Uterus (tissue), 4 donors: ENCODE results near the gene HEBP1. TPM values are rescaled to one million over a fixed set of nuclear protein-coding genes. Genes with fewer than 3 reads are reported as not detected.

ENCODE experiments used
- DNase-seq, 2 donors: peaks; one replicate each; pipeline ENCODE4 v3.0.0-alpha.2; 2019 to 2020
- H3K27ac ChIP-seq, 2 donors: fragments of 200-600 bp; sonication (generic); 1 replicate in 1 of 2; 2 replicates in 1 of 2; pipeline ENCODE4 v1.5.1; 2016 to 2018
- H3K27me3 ChIP-seq, 2 donors: fragments of 200-600 bp; sonication (generic); one replicate each; pipeline ENCODE4 v1.5.1; 2018 to 2019; ENCODE audit warnings: control low read depth in 1 of 2
- H3K36me3 ChIP-seq, 2 donors: fragments of 200-600 bp; sonication (generic); one replicate each; pipeline ENCODE4 v1.5.1; 2019; ENCODE audit warnings: control low read depth in 1 of 2
- H3K4me1 ChIP-seq, 2 donors: fragments of 200-600 bp; sonication (generic); one replicate each; pipeline ENCODE4 v1.5.1; 2018 to 2019; ENCODE audit warnings: control low read depth in 1 of 2
- H3K4me3 ChIP-seq, 2 donors: fragments of 200-600 bp; sonication (generic); 1 replicate in 1 of 2; 2 replicates in 1 of 2; pipeline ENCODE4 v1.5.1; 2018 to 2019; ENCODE audit warnings: mild to moderate bottlenecking in 1 of 2
- H3K9me3 ChIP-seq, 2 donors: fragments of 200-600 bp; sonication (generic); one replicate each; pipeline ENCODE4 v1.5.1; 2019; ENCODE audit warnings: control low read depth in 1 of 2
- CTCF ChIP-seq, 4 experiments: fragments of 200-600 bp in 2 of 4; fragments of 450-650 bp in 2 of 4; sonication (generic) in 2 of 4; IDR thresholded peaks; one replicate each; pipeline ENCODE4 v1.5.1; 2016 to 2019; ENCODE audit warnings: antibody characterized with exemption in 4 of 4, mild to moderate bottlenecking in 2 of 4, moderate library complexity in 1 of 4
- POLR2A ChIP-seq, 2 donors: fragments of 450-650 bp; IDR thresholded peaks; one replicate each; pipeline ENCODE4 v1.6.1; 2016; ENCODE audit warnings: antibody characterized with exemption in 2 of 2, mild to moderate bottlenecking in 1 of 2, moderate library complexity in 1 of 2
- intact Hi-C: fragments of 100-400 bp; cut with DNase I; formaldehyde crosslinking; loops from one replicate; pipeline ENCODE4 v1.15.1; 2023; ENCODE audit warnings: low total_unique reads
- total RNA-seq, 4 donors: library from RNA; depleted of rRNA in 3 of 4; stranded (reverse); fragments of >200 nt in 3 of 4; gene quantifications; one replicate each; pipeline versions ENCODE4 v1.1.0 to v1.2.4, GENCODE V29; 2014 to 2023
- donor health status: DM: yes; HTN: yes; CAD: no.

The HEBP1 gene
- total RNA-seq, 4 donors from 2014 or later, result 10.5 to 64.4 (median 40.9) TPM

GRCh38 chr12:12974211-12974610, 25.9 kb downstream of the HEBP1 start:
- Histone ChIP-seq H3K4me1 (peaks cover 0 to 1% of the 10 kb centered on the region in 2 donors), H3K27ac (no peak overlapping the region), H3K27me3 (no peaks in the 10 kb centered on the region), H3K4me3 (no peak overlapping the region), H3K36me3 (no peaks in the 10 kb centered on the region), H3K9me3 (no peaks in the 10 kb centered on the region)
- intact Hi-C loops, result no loop called here
- no peak for DNase-seq
- no peak for TF ChIP-seq POLR2A (IDR thresholded peaks at IDR 0.05)
- TF ChIP-seq CTCF (IDR thresholded peaks at IDR 0.05), result no peak

- Histone ChIP-seq H3K4me3 (no peak overlapping the region), H3K36me3 (no peaks in the 10 kb centered on the region), H3K4me1 (no peaks in the 10 kb centered on the region), H3K27ac (no peak overlapping the region), H3K27me3 (no peaks in the 10 kb centered on the region), H3K9me3 (no peaks in the 10 kb centered on the region)
- intact Hi-C loops, result no loop called here
- DNase-seq, result no peak
- no peak for TF ChIP-seq CTCF (IDR thresholded peaks at IDR 0.05)
- no peak for TF ChIP-seq POLR2A (IDR thresholded peaks at IDR 0.05)
Observed at GRCh38 chr12:12973019-12973418, 27.0 kb downstream of the HEBP1 start.

- no peaks in the 10 kb centered on the region for H3K36me3 ChIP-seq
- H3K9me3 ChIP-seq, result no peaks in the 10 kb centered on the region
Observed at GRCh38 chr12:12965836-12966235, 34.2 kb downstream of the HEBP1 start.

GRCh38 chr12:12964255-12964654, 35.8 kb downstream of the HEBP1 start:
- DNase-seq, result no peak
- Histone ChIP-seq H3K27ac (no peak overlapping the region), H3K4me3 (no peak overlapping the region), H3K4me1 (no peaks in the 10 kb centered on the region), H3K27me3 (no peaks in the 10 kb centered on the region), H3K9me3 (no peaks in the 10 kb centered on the region), H3K36me3 (no peaks in the 10 kb centered on the region)
- intact Hi-C loops, result no loop called here
- TF ChIP-seq POLR2A (IDR thresholded peaks at IDR 0.05), result no peak
- no peak for TF ChIP-seq CTCF (IDR thresholded peaks at IDR 0.05)

More at GRCh38 chr12:12965836-12966235, 34.2 kb downstream of the HEBP1 start:
- no peak for DNase-seq
- intact Hi-C loops, result no loop called here
- TF ChIP-seq POLR2A (IDR thresholded peaks at IDR 0.05), result no peak
- TF ChIP-seq CTCF (IDR thresholded peaks at IDR 0.05), result no peak
- H3K4me1 ChIP-seq, result no peaks in the 10 kb centered on the region
- no peak overlapping the region for H3K4me3 ChIP-seq
- no peak overlapping the region for H3K27ac ChIP-seq
- no peaks in the 10 kb centered on the region for H3K27me3 ChIP-seq

- H3K27me3 ChIP-seq, result no peaks in the 10 kb centered on the region
- intact Hi-C loops, result no loop called here
Observed at GRCh38 chr12:12960639-12961209, 39.3 kb downstream of the HEBP1 start.

More at GRCh38 chr12:12960639-12961209, 39.3 kb downstream of the HEBP1 start:
- no peaks in the 10 kb centered on the region for H3K36me3 ChIP-seq
- no peaks in the 10 kb centered on the region for H3K4me1 ChIP-seq
- TF ChIP-seq CTCF (IDR thresholded peaks at IDR 0.05) (no peak), POLR2A (IDR thresholded peaks at IDR 0.05) (no peak)
- DNase-seq, result no peak
- no peak overlapping the region for H3K4me3 ChIP-seq
- H3K9me3 ChIP-seq, result no peaks in the 10 kb centered on the region
- H3K27ac ChIP-seq, result no peak overlapping the region
